ENCODE data around the gene CFAP74. TPM values are rescaled to one million over a fixed set of nuclear protein-coding genes. Genes with fewer than 3 reads are reported as not detected.
"Not testable (repeated sequence)": the region's sequence is repeated elsewhere in the genome, so short reads cannot be mapped to it uniquely, and the experiment has no call there.

CFAP74 gene
- total RNA-seq, 1 donor from 2014 or later, result not detected

GRCh38 chr1:1941868-1942752 lies 61.5 kb downstream of the CFAP74 start:
- H3K4me1 Mint-ChIP-seq, result no peaks in the 10 kb centered on the region
- H3K27ac Mint-ChIP-seq, result no peak overlapping the region
- H3K27me3 Mint-ChIP-seq, result no peaks in the 10 kb centered on the region
- H3K36me3 Mint-ChIP-seq (ENCODE audit: low read depth), result no peaks in the 10 kb centered on the region
- H3K4me3 Mint-ChIP-seq, result no peak overlapping the region
- DNase-seq, result no peak
- intact Hi-C loops (cut with micrococcal nuclease), result no loop called here
- no peaks in the 10 kb centered on the region for H3K9me3 Mint-ChIP-seq

- DNase-seq, result no peak
- Mint-ChIP-seq H3K27ac (no peak overlapping the region), H3K36me3 (ENCODE audit: low read depth) (no peaks in the 10 kb centered on the region), H3K9me3 (no peaks in the 10 kb centered on the region), H3K4me1 (no peaks in the 10 kb centered on the region), H3K27me3 (no peaks in the 10 kb centered on the region), H3K4me3 (no peak overlapping the region)
- intact Hi-C loops (cut with micrococcal nuclease), result no loop called here
Measured at GRCh38 chr1:1941211-1941841, 62.3 kb downstream of the CFAP74 start.

- intact Hi-C loops (cut with micrococcal nuclease), result no loop called here
- Mint-ChIP-seq H3K36me3 (ENCODE audit: low read depth) (no peaks in the 10 kb centered on the region), H3K27ac (no peak overlapping the region), H3K4me3 (no peak overlapping the region), H3K27me3 (no peaks in the 10 kb centered on the region), H3K9me3 (peaks cover 6% of the 10 kb centered on the region), H3K4me1 (no peaks in the 10 kb centered on the region)
- no peak for DNase-seq
Measured at GRCh38 chr1:1940123-1940425, 63.5 kb downstream of the CFAP74 start.

- intact Hi-C loops (cut with micrococcal nuclease), result no loop called here
- DNase-seq, result no peak
- Mint-ChIP-seq H3K4me1 (no peaks in the 10 kb centered on the region), H3K27ac (no peak overlapping the region), H3K9me3 (peaks cover 8% of the 10 kb centered on the region), H3K36me3 (ENCODE audit: low read depth) (no peaks in the 10 kb centered on the region), H3K27me3 (no peaks in the 10 kb centered on the region), H3K4me3 (no peak overlapping the region)
Measured at GRCh38 chr1:1939296-1940122, 64.1 kb downstream of the CFAP74 start.

GRCh38 chr1:1938613-1939295 lies 64.8 kb downstream of the CFAP74 start:
- no peak for DNase-seq
- intact Hi-C loops (cut with micrococcal nuclease), result no loop called here
- Mint-ChIP-seq H3K4me1 (no peaks in the 10 kb centered on the region), H3K36me3 (ENCODE audit: low read depth) (peaks cover 2% of the 10 kb centered on the region), H3K27me3 (no peaks in the 10 kb centered on the region), H3K4me3 (no peak overlapping the region), H3K27ac (no peak overlapping the region), H3K9me3 (peaks cover 15% of the 10 kb centered on the region)

GRCh38 chr1:1938276-1938573 lies 65.4 kb downstream of the CFAP74 start:
- Mint-ChIP-seq H3K27me3 (no peaks in the 10 kb centered on the region), H3K9me3 (peaks cover 20% of the 10 kb centered on the region)

GRCh38 chr1:1937549-1938275 lies 65.9 kb downstream of the CFAP74 start:
- Mint-ChIP-seq H3K27me3 (no peaks in the 10 kb centered on the region), H3K27ac (no peak overlapping the region), H3K4me3 (no peak overlapping the region), H3K36me3 (ENCODE audit: low read depth) (peaks cover 2% of the 10 kb centered on the region), H3K9me3 (peaks cover 20% of the 10 kb centered on the region), H3K4me1 (no peaks in the 10 kb centered on the region)
- intact Hi-C loops (cut with micrococcal nuclease), result no loop called here
- no peak for DNase-seq

More at GRCh38 chr1:1938276-1938573, 65.4 kb downstream of the CFAP74 start:
- Mint-ChIP-seq H3K4me3 (no peak overlapping the region), H3K27ac (no peak overlapping the region), H3K36me3 (ENCODE audit: low read depth) (peaks cover 2% of the 10 kb centered on the region), H3K4me1 (no peaks in the 10 kb centered on the region)
- intact Hi-C loops (cut with micrococcal nuclease), result no loop called here
- no peak for DNase-seq

GRCh38 chr1:1937061-1937460 lies 66.5 kb downstream of the CFAP74 start:
- Mint-ChIP-seq H3K4me1 (no peaks in the 10 kb centered on the region), H3K36me3 (ENCODE audit: low read depth) (peaks cover 2% of the 10 kb centered on the region), H3K27ac (no peak overlapping the region), H3K9me3 (peaks cover 20% of the 10 kb centered on the region), H3K27me3 (no peaks in the 10 kb centered on the region), H3K4me3 (no peak overlapping the region)
- DNase-seq, result no peak
- intact Hi-C loops (cut with micrococcal nuclease), result no loop called here

- H3K36me3 Mint-ChIP-seq (ENCODE audit: low read depth); H3K27me3 Mint-ChIP-seq; H3K27ac Mint-ChIP-seq; H3K4me1 Mint-ChIP-seq; intact Hi-C loops (cut with micrococcal nuclease); DNase-seq; H3K4me3 Mint-ChIP-seq: not testable (repeated sequence)
- peaks cover 20% of the 10 kb centered on the region for H3K9me3 Mint-ChIP-seq
Measured at GRCh38 chr1:1934848-1935247, 68.7 kb downstream of the CFAP74 start.

- intact Hi-C loops (cut with micrococcal nuclease), result no loop called here
- Mint-ChIP-seq H3K9me3 (peaks cover 14% of the 10 kb centered on the region), H3K36me3 (ENCODE audit: low read depth) (peaks cover 2% of the 10 kb centered on the region), H3K4me1 (no peaks in the 10 kb centered on the region), H3K4me3 (no peak overlapping the region), H3K27ac (no peak overlapping the region), H3K27me3 (no peaks in the 10 kb centered on the region)
- DNase-seq, result peak; percentile 54
Measured at GRCh38 chr1:1929639-1930545, 73.7 kb downstream of the CFAP74 start.

- intact Hi-C loops (cut with micrococcal nuclease), result no loop called here
- Mint-ChIP-seq H3K36me3 (ENCODE audit: low read depth) (no peaks in the 10 kb centered on the region), H3K4me3 (no peak overlapping the region), H3K4me1 (no peaks in the 10 kb centered on the region), H3K9me3 (peaks cover 9% of the 10 kb centered on the region), H3K27me3 (no peaks in the 10 kb centered on the region), H3K27ac (no peak overlapping the region)
- no peak for DNase-seq
Measured at GRCh38 chr1:1929102-1929638, 74.4 kb downstream of the CFAP74 start.

- Mint-ChIP-seq H3K4me1 (no peaks in the 10 kb centered on the region), H3K27ac (no peak overlapping the region), H3K9me3 (peaks cover 2% of the 10 kb centered on the region), H3K36me3 (ENCODE audit: low read depth) (no peaks in the 10 kb centered on the region), H3K27me3 (no peaks in the 10 kb centered on the region), H3K4me3 (no peak overlapping the region)
- intact Hi-C loops (cut with micrococcal nuclease), result no loop called here
- no peak for DNase-seq
Measured at GRCh38 chr1:1928231-1929101, 75.1 kb downstream of the CFAP74 start.
